CD4-positive, alpha-beta T cell treated with Interleukin-1 beta for 1 hour (primary cell): Measurements from ENCODE around the gene ATOH8.

Source experiments
- DNase-seq, 2 donors: peaks; one replicate each; pipeline ENCODE4 v3.0.0-alpha.2; 2020 to 2022

The ATOH8 gene

DNA sequence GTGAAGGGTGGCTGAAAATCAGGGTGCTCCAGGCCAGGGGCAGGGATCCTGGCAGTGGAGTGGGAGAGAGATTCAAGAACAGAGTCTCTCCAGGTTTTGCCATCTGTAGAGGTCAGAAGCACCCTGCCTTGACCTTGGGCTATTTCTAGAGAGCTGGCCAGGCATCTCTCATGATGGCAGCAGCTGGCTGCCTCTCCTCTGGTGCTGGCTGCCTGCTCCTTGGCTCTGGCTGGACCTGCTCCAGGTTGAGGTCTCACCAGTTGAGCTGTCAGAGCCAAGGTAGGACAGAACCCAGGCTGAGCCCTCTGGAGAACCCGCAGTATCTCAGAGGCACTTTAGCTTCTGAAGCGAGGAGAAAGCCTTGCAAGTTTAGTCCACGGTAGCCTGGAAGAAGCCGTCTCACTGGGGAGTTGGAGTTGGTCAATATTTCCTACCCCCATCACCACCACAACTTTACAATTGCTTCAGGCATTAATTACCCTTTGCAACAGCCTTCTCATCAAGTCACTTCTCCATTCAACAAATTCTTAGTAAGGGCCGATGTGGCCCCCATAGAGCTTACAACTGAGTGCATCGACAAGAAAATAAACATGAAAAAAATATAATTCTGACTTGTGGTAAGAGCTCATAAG lies 34.1 kb upstream of the ATOH8 start:
- no peak for DNase-seq

DNA sequence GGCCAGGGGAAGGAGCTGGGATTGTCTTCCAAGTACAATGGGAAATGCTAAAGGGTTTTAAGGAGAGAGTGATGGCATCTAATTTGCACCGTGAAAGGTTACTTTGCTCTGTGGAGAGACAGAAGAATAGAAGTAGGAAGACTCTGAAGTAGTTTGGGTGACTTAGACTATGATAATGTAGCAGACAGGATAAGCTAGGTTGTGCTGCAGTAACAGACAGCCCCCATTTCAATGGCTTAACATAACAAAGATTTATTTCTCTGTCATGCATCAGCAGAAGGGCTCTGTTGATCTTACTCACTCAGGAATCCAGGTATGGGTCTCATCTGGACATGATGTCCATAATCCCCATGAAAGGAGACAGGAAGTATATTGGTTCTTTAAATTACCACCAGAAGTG lies 33.3 kb upstream of the ATOH8 start:
- DNase-seq, result no peak

DNA sequence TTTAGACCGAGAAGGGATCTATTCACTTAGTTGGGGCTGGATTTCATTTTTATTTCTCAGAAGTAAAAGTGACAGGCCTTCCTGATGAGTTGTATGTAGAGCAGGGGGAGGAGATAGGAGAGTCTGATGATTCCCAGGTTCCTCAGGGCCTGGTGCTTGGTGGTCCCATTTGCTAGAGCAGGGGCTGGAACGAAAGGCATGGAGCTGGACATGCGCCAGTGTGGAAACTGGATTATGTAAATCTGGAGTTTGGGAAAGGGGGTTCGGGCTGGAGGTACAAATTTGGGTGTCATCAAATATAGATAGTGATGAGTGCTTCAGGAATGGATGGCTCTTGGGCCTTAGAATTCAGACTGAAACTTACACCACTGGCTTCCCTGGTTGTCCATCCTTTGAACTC lies 32.1 kb upstream of the ATOH8 start:
- no peak for DNase-seq

DNA sequence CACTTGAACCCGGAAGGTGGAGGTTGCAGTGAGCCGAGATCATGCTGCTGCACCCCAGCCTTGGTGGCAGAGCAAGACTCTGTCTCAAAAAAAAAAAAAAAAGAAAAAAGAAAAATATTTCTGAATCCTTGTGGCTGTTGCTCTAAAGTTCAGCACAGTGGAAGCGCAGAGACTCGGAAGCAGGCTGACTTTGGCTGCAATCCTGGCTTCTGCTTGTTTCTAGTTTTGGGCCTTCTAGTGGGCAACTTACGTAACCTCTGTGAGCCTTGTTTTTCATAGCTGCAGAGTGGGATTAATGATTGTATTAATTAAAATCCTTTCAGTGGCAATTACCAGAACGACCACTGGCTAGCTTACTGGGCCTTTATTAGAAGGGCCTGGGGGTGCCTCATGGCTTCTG lies 31.3 kb upstream of the ATOH8 start:
- DNase-seq, result no peak

DNA sequence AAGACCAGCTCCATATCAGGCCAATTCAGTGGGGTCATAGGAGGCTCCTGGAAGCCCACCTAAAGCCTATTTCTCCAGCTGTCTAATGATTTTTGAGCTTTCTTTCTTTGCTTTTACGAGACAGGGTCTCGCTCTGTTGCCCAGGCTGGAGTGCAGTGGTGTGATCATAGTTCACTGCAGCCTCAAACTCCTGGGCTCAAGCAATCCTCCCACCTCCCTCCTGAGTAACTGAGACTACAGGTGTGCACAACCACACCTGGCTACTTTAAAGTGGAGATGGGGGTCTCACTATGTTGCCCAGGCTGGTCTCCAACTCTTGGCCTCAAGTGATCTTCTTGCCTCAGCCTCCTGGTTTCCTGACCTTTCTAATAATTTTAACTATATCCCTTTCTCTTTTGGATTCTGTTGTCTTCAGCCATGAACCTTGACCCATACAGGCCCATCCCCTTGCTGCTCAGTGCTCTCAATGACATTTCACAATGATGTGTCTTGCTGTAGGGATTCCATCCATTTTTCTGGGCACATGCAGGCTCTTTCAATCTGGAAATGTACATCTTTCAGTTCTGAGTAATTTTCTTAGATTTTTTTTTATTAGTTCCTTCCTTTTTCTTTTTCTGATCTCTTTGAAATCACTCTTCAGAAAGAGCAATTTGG lies 30.0 kb upstream of the ATOH8 start:
- DNase-seq, result no peak

DNA sequence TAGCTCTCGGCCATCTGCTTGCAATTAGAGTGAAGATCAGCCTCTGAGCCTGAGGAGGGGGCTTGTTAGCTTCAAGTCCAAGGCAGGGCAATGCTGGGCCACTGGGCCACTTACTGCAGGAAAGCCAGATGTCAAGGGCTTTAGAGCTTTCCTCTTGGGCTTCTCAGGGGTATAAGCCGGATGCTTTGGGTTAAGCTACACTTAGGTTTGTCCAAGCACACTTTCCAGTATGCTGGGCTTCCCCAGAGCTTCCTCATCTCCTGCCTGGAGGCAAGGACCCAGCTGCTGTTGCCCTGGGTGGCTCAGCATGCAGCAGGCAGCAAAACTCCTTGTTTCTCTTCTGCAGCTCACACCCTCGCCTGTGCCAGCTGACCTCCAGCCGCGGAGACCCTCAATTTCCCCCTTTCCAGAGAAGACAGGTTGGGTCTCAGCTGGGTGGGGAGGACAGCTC lies 29.0 kb upstream of the ATOH8 start:
- DNase-seq, result no peak

DNA sequence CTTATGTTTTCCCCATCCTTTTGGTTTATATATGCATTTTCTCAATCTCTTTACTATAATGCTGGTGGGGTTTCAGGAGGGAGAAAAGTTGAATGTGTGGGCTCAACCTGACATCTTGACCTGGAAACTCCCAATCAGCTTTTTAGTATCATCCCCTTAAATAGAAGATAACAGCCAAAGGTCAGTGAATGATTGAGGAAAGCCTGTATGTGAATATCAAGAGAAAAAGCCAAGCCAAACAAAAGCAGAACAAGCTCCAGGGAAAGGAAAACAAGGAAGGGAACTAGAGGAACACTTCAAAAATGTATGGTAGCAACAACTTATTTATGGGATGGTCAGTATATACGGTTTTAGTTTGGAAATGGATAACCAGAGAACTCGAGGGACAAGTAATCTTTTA lies 28.3 kb upstream of the ATOH8 start:
- no peak for DNase-seq

DNA sequence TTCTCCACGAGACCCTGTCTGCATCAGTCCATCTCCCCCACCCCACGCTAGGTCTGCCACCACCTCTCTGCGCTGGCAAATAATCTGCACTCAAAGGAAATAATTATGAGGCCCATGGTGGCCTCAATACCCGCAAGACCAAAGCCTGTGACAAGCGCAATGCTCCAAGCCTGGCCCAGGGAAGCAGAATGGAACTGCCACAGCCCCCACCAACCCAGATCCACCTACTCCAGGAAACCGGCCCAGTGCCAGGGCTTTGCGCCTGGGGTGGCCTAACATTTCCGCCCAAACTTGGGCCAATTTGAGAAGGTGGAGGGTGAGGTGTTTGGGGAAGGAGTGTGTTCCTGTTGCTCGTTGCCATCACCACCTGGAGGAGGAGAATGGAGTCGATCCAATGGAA lies 26.0 kb upstream of the ATOH8 start:
- no peak for DNase-seq

DNA sequence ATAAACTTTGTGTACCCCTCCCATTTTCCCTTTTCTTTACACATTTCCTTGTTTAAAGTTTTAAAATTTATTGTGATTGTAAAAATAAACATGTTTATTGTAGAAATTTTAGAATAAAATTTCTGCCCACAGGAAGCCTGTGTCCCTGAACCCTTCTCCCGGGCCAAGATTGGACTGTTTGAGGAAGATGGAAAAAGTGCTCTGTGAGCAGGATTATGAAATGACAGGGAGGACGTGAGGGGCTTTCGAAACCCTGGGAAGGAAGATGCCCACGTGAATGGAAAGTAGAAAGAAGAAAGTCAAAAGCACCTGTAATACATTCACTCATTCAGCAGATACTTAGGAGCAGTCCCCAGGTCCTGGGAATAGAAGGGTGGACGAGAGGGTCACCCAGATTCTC lies 25.4 kb upstream of the ATOH8 start:
- no peak for DNase-seq

DNA sequence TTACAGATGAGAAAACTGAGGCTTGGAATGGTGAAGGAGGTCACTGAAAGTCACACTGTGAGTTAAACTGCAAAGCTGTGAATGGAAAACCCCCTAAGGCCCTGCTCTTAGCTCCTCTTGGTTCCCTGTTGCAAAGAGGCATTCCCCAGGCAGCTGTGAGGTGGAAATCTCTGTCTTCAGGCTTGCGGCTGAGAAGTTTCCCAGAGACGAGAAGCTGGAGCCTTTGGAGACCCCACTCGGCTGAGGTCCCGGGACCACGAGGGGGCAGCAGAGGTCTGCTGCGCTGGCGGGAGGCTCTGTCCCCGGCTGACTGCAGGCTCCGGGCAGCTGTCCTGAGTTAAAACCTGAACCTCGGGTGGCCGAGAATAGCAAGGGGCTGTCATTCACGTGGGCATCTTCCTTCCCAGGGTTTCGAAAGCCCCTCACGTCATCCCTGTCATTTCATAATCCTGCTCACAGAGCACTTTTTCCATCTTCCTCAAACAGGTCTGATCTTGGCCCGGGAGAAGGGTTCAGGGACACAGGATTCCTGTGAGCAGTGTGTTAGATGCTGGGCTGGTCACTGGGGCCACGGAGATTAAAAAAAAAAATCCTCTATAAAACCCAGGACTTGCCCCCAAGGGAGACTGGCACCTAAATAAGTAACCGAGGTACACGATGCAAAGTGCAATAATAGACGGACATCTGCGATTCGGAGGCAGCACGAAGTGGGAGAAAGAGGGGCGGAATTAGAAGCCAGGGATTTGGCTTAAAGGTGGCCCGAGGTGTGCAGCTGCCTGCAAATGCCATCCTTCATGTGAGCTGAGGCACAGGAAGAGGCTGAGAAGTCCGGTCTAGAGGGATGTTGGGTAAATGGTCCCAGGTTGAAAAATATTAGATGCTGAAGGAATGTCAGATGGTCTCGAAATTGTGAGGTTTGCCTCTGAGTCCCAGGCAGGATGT lies 24.6 kb upstream of the ATOH8 start:
- DNase-seq, result peak; percentile 61 to 74

DNA sequence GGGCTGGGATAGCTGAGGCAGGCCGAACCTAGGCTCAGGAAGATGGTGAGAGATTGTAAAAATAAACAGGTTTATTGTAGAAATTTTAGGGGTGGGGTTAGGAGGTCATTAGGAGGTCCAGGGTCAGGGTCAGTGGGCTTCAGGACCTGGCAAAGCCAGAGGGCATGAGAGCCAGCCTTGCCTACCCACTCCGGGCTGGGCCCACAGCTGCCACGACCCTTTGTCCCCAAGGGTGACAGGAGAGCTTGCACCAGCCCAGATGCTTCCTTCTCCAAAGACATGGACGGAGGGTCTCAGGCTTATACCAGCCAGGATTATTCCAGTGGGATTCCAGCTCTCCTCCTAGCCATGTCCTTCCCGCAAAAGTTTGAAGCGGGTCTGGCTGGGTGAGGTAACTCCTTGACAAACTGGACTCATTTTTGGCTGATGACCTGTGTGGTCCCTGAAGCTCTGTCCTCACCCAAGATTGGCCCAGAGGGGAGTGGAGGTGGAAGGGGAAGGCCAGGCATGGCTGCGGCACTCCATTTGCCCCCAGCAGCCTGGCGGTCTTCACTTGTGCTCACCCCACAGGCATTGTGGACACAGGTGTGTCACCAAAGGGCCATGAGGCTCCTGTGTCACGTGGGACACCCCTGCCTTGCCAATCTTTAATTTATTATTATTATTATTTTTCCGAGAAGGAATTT lies 23.8 kb upstream of the ATOH8 start:
- no peak for DNase-seq

DNA sequence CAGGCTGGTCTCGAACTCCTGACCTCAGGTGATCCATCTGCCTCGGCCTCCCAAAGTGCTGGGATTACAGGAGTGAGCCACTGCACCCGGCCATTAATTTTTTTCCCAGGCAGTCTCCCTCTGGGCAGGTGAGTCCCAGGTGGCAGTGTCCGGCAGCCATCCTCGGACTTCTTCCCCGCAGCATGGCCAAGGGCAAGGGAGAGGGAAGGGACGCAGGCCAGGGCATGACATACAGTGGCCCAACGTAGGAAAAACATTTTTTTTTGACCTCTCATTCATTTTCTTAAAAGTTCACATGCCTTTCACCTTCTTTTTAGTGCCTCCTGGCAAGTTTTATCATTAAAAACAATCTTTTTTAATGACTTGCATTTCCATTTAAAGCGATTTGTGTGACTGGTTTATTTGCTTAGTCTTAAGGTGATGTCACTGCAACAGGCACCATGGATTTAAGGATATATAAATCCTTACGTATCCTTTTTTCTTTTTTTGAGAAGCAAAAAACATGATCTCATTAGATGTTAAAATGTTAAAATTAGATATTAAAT lies 23.0 kb upstream of the ATOH8 start:
- no peak for DNase-seq

DNA sequence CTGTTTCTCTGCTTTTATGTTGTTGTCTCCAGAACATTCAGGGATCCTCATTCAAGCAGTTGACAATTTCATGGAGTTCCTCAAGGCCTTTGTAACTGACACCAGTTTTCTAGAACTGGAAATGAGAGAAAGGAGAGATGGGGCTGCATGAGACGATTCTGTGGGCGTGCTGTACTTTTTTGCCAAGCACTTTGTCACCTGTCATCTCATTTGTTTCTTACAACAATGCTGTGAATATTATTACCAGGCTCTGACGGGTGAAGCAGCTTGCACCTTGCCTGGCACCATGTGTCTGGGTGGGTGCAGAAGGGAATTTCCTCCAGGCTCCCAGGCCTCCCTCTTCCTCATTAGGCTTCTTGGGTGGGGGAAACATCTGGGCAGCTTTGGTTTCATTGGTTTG lies 22.2 kb upstream of the ATOH8 start:
- no peak for DNase-seq

DNA sequence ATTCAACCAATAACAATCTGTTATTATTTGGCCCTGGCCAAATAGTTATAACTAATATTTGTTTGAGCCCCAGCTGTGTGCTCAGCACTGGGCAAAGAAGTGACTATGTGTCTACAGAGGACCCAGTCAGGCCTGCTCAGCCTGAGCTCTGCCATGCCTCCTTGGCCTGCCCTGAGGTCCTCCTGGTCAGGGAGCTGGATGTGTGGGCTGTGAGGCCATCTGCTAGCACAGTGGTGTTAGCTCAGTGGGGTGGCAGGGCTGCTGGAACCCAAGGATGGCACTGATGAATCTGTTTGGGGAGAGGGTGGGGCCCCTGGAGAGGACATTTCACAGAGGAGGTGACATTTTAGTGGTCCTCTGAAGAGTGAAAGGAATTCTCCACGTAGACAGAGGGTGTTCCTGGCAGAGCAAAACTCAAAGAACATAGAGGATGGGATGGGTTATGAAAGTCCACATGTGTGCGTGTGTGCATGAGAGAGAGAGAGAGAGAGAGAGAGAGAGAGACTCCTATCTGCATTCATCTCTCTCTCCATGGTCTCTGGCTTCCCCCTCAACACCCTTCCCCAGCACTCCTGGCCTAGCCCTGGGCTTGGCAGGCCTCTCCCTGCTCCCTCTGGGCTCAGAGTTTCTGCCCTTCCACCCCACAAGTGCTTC lies 21.2 kb upstream of the ATOH8 start:
- DNase-seq, result no peak

DNA sequence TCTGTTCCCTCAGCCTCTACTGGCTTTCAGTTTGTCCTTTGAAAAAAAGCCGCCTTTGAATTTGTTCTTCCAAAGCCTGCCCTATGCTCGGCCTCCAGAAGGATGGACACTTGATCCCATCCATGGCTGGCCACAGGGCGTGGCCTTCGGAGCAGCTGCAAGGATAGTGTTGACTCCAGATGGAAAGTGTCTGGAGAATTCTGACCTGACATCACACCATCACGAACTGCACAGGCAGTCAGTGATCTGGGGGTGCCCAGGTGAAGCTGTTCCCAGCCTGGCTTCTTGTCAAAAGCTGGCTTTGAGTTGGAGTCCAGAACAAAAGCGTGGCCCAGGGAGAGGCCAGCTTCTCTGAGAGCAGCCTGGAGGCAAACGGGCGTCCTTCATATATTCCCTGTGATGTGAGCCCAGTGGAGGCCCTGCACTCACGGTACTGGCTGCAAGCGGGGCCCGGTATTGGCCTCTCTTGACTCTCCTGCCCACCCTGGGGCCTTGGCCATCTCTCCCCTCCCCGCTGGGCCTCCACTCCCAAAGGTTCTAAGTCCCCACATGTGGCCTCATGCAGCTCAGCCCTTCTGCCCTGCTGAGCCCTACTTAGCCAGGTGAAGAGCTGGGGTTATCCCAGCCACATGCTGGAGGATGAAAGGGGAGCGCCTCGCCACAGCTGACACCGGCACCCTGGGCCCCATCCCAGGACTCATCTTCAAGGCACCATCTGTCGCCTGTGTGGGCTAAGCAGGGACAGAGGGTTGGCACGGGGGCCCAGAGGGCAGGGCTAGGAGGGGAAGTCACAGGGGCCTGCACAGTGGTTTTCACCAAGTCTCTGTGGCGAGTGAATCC lies 20.4 kb upstream of the ATOH8 start:
- DNase-seq, result no peak

DNA sequence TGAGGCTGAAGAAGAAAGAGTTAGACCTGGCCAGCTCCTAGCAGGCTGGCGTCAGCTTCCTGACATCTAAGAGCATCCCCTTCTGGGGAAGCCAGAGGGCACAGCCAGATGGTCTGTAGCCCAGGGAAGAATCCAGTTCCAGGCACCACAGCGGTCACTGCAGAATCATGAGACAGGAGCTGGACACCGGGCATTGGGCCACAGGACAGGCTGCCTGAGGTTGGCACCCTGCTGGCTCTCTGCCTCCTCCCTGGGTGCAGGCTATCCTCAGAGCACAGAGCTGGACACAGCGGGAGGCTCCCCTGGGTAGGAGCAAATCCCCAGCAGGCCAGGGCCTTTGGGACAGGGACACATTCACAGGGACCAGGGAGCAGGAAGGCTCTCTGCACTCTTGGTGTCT lies 19.8 kb upstream of the ATOH8 start:
- no peak for DNase-seq

DNA sequence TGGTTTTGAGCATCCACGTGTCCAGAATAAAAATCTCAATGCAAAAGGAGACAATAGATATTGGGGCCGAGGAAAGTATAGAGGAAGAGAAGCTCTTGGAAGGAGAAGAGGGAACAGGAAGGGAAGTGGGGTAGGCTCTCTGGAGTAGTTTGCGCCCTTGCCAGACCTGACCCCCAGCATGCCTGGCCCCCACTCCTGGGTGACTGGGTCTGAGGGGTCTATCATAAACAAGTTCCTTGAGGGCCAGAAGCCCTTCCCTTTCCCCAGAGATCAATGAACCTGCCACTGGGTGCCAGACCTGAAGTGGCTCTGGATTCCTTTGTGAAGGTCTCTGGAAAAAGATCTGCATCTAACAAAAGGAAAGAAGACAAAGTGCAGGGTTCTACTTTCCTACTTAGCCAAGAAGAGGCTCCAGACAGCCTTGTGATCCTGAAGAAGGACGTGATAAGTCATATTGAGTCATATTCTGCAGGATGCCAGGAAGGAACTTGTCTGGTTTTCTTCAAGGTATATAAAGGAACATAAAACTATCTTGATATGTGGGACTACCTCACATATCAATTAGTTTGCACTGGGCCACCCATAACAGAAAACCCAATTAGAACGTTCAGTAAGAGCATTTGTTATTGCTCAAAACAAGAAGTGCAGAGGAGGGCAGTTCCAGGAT lies 18.7 kb upstream of the ATOH8 start:
- no peak for DNase-seq

DNA sequence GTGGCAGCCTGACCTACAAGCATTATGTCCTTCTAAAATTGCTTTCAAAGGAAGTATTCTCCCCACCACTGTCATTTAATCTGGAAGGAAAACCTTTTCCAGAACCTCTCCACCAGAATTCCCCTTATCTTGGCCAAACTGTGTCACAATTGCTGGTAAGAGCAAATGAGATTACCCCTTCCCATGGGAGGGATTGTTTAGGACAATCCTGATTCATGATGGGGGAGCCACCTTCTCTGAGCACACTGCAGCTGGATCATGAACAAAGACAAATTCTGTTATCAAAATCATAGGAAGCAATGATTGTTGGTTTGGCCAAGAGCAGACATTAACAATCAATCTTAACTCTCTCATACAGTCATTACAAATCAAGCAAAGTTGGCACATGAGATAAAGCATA lies 18.1 kb upstream of the ATOH8 start:
- DNase-seq, result no peak

DNA sequence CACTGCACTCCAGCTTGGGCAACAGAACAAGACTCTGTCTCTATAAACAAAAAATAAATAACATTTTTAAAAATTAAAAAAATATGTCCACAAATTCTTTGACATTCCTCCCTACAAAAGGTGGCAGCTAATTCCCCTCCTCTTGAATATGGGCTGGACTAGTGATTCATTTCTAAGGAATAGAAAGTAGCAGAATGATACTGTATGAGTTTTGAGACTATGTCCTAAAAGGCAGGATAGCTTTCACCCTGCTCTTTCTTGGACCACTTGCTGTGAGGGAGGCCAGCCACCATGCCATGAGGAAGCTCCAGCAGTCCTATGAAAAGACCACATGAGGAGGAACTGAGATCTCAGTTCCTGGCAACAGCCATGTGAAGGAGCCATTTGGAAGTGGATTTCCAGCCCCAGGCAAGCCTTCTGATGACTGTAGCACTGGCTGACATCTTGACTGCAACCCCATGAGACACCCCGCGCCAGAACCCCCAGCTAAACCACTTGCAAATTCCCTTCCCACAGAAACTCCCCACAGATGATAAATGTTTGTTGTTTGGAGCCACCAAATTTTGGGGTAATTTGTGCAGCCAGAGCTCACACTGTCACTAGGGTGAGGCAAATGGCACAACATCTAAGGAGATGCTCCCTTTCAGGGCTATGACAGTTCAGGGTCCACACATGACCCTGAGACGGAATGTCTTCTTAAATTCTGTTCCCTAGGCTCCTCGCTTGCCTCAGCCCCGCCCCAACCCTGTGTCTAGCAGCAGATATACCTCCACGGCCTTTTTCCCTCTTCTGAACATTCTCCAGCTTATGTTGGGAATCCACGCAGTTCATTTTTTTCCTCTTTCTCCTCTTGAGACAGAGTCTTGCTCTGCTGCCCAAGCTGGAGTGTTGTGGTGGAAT lies 17.1 kb upstream of the ATOH8 start:
- DNase-seq, result no peak

DNA sequence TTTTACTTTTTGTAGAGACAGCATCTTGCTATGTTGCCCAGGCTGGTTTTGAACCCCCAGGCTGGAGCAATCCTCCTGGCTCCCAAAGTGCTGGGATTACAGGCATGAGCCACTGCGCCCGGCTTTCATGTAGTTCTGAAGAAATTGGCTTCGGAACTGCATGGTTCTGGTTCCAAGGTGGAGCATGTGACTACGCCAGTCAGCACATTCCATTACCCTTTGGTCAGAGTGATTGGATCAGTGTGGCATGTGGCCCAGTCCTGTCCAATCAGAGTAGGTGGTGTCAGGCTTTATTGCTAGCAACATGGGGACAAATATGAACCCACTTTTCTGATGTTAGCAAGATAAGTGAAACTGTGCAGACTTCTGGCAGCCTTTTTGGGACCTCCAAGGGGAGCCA lies 16.3 kb upstream of the ATOH8 start:
- no peak for DNase-seq
